Stimulated activated CD4-positive, alpha-beta T cell treated with anti-CD3 and anti-CD28 coated beads, Interleukin-2, amount 100 ng/mL, for 24 hours (primary cell): ENCODE measurements around the gene SP140.
"Not testable (repeated sequence)": the region's sequence is repeated elsewhere in the genome, so short reads cannot be mapped to it uniquely, and the experiment has no call there.

ENCODE experiments used
- DNase-seq, 2 donors: peaks; one replicate each; pipeline ENCODE4 v3.0.0-alpha.2; 2020

SP140 gene

DNA sequence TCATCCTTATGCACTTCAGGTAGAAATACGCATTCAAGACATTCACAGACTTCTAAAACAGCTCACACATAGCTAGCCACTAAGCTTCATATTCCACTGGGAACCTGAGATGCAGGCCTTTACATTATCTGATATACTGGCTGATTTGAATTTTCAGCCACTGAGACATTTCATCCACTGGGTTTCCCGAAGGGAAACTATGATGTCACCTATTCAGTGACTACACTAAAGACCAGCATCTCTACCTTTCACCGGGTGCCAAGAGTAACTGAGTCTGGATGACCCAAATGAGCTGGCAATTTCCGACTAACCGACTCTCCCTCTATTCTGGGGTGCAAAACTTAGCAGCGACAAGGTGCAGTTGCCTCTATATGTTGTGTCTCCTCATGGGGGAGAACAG lies 69.7 kb downstream of the SP140 start:
- no peak for DNase-seq

DNA sequence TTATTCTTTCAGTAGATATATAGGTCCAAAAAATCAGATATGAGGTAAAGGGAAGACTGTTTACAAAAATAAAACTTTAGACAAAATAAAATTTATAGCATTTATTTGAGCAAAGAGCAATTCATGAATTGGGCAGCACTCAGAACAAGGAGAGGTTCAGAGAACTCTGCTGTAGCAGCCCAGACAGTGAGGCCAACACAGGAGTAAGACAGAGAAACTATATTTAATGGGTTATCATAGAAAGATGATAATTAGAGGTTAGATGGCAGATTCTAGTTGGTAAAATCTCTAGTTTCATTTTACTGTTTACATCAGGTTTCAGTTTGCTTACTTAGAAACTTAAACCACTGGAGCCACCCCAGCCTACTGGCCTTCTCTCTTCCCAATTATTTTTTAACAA lies 71.4 kb downstream of the SP140 start:
- DNase-seq, result no peak

DNA sequence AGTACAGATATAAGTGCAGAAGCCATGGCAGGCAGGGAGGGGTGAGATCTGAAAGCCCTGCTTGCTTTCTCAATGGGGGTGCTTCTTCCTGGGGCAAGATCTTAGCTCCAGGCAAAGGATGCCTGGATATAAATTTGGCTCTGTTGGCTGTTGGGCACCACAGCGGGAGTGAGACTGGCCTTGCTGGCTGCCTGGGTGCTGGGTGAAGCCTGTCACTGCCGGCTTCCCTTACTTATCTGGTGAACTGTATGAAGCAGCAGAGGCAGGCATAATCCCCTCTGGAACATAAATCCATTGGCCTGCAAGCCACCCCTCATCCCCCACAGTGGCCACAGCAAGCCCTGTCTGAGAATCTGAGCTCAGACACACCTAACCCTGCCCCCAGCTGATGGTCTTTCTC lies 74.1 kb downstream of the SP140 start:
- no peak for DNase-seq

DNA sequence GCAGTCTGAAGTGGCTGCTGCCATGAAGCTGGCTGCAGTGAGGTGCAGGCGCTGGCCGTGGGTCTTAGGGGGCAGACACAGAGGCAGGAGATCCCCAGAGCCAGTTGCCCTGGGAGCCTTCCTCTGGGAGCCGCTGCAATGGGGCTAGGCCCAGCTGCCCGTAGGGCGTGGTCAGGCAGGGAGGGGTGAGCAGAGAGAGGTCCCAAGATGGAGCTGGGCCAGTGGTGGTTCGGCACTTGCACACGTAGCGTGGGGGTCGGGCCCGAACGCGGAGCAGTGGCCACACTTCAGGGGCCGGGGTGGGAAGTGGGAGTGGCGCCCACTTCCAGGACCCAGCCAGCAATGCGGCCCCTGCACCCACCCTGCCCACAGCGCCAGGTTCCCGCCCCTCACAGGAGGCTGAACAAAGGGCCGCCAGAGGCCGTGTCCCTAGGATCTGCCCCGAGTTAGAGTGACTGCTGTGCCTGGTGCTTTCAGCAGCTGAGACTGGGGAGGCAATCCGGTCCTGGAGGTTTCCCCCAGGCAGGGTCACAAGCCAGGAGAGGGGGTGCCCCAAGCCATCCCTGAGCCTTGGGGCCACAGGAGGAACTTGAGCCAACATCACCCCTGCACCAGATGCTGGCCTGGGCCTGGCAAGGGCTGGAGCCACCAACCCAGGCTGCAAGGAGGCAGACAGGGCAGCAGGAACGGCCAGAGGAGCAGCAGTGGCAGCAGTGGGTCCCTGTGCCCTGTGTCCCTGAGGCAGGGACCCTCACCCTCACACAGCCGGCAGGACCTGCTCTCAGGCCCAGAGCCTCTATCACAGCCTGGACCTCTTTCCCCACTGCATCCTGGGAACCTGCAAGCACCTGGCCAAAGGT lies 80.1 kb downstream of the SP140 start:
- DNase-seq, result no peak

DNA sequence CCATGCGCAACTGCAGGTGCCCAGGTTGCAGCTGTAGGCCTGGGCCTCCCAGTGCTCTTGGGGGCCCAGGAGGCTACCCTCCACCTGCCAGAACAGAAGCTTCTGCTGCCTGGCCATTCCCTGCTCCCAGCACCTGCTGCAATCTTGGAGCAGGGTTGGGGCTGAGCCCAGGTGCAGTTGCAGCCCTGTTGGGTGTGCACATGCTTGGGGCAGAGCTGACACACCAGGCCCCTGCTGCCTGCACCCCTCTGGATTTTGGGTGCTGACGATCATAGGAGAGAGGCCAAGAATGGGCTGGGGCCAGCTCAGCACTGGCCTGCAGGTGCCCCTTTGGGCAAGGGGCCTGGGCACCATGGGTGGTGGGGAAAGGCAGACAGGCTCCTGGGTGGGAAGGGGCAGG lies 80.9 kb downstream of the SP140 start:
- DNase-seq, result no peak

DNA sequence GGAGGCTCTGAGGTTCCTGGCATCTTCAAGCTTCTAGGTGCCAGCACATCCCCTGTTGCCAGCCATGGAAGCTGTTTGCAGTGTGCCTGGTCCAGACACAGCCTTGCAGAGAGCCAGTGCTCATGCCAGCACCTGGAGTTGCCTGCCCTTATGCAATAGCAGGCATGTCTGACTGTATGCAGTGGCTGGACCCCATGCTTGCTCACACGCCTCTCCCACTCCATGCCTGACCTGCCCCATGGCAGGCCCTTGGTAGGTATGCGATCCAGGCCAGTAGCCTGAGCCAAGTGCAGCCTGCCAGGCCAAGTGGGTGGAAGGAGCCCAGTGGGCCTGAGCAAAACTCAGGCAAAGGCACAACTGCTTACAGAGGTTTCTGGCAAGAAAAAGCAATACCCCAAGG lies 81.9 kb downstream of the SP140 start:
- no peak for DNase-seq

DNA sequence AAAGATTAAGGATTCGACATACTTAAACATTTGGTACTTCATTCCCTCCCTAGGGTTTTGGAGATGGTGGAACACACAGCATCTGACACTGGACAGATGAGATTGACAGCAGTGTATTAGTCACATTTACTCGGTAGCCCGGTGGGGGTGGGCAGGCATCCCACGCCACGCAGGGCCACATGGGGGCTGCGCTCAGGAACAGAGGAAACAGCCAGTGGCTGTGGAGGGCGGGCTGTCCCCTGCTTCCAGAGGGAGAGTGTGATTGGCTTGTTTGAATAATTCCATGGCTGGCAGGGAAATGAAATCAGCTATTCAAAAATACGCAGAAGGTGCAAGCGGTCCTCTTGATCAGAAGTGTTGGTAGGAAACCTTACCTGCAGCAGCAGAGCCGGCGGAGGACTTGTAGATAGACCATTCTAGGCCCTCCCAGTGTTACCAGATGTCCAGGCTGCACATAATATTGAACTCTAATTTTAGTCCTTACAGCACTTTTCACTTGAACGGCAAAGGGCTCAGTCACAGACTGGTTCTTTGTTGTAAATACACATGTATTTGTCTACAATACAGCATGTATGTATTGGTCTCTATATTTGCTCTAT lies 83.0 kb downstream of the SP140 start:
- DNase-seq, result no peak

DNA sequence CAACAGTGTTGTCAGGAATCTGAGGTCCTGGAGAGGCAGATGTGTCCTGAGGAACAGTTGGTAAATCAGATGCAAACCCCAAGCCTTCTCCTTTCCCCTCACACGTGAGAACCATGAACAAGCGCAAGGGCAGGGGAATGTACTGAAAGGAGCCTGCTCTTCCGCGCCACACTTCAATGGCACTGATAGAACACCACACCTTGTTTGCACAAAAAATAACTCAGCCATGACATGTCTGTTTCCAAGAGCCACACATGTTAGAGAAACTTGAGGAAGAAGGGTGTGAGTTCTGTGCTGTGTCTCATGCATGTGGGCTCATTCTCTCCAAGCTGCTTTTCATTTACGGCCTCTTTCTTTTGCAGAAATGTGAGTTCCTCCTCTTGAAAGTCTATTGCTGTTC lies 85.3 kb downstream of the SP140 start:
- DNase-seq, result not testable (repeated sequence)

DNA sequence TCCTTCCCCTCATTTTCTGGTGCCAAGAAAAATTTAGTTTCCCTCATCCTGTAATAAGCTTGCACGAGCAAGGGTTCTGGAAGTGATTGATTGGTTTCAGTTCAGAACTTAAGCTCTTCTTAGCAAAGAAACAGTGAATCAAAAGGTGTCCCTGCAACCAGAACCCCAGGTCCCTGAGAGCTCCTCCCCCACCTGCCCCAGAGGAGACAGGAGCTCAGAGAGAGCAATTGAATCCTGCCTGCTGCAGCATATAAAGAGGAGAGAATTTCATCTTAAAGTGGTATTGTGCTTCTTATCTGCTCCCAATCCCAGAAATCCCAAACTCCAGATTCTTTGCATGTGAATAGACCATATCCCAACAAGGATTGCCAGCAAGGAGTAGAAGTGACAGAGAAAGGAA lies 86.1 kb downstream of the SP140 start:
- not testable (repeated sequence) for DNase-seq

DNA sequence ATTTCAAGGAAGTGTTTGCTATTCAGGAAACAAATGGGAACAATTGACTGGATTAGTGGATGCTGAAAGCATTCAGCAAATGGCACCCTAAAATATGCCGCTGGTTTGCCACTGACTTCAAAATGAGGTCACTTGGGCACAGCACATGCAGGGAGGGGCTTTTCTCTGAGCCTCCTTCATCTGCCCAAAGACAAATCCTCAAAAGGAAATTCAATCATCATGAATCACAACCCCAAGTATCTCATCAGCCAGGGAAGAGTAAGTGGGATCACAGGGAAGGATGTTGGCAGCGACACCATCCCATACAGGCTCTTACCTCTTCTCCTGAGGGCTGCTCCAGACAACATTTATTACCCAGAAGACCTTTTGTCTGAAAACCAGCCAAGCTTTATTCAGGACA lies 87.1 kb downstream of the SP140 start:
- DNase-seq, result no peak

DNA sequence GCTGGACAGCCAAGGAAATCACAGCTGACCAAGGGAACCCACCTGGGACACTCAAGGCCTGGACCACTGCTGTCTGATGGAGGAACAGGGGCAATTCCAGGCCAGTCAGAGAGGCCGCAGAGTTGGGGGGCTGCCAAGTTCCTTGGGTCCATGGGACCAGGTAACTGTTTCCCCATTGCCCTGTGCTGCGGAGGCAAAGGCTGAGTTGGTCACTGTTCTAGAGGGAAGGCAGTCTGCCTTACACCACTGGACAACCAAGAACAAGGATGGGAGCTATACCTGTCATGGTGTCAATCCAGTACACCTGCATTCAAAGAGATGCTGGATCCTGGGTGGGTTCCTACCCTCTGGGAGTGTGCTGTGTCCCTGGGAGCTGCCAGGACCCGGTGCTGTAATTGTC lies 91.8 kb downstream of the SP140 start:
- DNase-seq, result no peak

DNA sequence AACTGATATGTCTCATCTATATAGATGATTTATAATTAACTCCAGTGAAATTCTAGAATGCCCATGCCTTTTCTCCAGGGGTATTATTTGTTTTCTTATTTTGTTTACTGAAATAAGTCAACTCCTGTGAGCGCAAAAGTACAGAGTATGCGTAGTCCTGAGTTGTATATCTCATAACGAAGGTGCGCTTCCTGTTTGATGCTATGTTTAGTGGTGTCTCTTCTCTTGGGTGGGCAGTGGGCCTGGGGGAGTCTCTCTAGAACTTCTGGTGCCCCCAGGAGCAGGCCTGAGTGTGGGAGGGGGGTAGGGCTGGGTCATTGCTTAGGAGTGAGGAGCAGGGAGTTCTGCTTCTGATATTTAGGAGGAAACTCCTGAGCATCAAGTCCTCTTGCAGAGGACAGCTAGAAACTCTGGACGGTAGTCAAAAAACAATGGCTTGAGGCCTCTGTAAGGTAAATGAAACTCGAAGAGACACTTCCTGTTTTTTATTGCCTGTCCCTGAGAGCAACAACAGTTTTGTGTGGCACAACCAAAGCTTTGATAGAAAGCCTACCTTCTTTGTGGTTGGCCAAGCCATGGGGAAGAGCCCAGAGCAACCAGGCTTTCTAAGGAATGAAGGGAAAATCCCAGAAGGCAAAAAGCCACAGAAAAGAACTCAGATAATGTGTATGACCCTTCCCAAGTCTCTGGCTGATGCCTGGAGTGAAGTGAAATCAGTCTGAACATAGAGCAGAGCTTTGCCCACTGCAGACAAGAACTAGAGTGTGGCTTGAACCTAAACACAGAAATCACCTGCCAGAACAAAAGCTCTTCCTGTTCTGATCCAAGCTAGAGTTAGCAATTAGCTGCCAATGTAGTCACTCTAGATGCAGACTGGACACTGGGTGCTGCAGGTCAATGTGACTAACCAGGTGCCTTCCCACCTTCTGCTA lies 92.9 kb downstream of the SP140 start:
- no peak for DNase-seq

DNA sequence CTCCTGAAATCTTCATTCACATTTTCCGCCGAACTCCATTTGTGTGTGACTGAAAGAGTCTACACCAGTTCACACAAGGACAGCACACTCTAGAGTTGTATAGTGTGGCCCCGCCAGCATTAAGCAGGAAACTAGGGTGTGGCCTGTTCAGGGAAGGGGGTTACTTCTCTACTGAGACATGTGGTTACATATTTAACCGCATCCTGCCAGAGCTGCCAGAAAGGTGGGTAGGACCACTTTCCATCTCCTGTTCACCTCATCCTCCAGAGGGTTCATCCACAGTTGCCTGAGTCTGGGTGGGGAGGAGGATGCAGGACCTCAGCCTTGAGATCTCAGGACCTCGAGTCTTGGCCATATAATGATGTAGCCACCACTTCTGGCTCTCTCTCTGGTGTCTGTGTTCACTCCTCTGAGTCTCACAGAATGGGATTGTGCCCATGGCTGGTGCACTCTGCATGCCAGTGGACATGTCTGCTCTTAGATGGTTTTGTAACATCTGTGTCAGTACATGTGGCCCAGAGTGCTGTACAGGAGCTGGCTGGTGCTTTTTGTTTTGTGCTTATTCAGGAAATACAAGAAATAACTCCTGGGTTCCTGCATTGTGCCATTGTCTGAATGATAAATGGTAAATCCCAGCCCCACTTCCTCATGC lies 93.8 kb downstream of the SP140 start:
- peak; percentile 56 to 62 for DNase-seq

DNA sequence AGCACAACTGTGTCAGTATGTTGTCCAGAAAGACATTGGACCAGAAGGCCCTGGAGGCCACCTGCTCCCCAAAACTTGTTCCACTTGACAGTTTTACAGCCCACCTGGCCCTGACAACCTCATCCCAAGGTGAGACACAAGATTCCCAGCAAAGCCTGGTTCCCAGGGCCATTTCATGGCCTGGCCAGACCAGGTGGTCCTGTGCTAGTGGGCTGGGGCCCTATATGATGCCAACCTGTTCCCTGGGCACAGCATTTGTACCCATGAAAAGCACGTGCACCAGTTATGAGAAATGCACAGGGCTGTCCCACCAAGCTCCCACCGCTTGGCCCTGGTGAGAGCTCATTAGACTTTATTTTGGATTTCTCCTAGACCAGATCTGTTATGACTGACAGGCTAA lies 95.5 kb downstream of the SP140 start:
- DNase-seq, result no peak

DNA sequence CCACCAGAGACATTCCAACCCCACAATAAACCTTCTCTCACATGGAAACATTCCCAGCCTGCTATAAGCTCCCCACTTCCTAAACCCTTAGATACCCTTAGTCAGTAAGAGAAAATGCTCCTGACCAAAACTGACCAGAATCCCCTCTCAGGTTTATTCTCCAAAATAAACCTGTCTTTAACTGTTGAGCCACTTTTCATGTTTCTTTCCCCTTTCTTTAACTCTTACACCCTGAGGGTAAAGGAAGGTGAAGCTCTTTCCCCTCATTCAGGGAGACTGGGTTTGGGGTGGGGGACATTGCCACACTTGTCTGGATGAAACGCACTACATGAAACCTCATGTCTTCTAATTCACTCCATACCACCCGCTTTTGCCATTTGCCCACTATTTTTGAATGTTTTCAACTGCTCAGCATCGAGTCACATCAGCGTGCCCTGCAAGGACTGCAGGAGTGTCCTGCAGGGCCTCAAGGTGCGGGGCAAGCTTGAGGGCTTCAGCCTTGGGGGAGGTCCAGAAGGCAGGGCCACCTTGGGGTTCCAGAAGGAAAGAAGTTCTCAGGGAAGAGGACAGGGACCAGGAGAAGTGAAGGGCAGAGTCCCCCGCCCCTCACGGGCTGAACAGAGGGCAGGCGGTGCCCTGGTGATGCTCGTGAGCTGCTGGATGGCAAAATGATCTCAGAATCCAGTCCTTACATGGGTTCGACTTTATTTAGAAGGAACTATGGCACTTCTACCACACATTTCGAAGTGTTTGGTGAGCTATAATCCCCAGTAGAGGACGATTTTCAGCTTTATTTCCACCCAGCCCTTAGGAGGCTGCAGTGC lies 97.2 kb downstream of the SP140 start:
- no peak for DNase-seq

DNA sequence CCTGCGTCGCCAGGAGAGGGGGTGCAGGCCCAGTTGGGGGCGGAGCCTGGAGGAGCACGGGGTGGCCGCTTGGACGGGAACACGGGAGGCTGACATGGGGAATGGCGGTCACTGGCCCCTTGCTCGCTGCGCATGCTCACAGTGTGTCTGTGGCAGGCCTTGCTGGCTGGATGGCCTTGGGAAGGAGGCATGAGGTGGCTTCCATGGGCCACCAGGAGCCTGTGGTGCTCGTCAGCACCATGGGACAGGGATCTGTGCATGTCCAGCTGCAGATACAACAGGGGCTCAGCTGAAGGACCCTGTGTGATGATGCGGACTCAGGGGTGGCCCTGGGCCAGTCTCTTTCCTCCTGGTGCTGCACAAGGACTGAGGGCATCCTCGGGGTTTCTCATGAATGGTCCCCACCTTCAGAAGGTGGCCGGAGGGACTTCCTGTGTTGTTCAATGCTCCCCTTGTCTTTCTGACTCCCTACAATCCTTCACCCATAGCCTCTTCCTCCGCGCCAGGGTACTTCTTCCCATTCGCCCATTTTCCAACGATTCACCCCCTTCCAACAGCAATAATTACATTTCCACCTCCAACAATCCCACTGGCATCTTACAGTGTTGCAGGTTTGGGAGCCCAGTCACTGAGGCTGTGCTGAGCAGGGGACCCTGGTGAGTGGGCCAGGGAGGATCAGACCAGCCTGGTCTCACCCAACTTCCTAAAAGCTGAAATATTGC lies 98.0 kb downstream of the SP140 start:
- DNase-seq, result peak in 1 of 2 donors; percentile 35

DNA sequence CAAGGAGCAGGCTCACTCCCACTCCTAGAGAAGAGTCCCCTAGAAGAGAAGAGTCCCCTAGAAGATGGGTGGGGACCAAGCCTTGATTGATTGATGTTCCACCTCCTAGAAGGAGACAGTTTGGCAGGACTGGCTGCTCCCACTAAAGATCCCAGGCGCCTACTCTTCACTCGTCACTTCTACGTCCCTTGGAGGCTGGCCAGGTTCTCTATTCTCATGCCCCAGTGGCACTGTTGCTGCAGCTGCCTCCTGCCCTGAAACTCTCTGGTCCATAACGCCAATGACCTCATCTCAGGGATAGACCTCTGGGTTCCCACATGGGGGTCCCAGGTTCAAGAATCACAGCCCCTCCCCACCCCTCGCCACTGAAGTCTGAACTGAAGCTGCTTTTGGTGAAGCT lies 99.0 kb downstream of the SP140 start:
- no peak for DNase-seq

DNA sequence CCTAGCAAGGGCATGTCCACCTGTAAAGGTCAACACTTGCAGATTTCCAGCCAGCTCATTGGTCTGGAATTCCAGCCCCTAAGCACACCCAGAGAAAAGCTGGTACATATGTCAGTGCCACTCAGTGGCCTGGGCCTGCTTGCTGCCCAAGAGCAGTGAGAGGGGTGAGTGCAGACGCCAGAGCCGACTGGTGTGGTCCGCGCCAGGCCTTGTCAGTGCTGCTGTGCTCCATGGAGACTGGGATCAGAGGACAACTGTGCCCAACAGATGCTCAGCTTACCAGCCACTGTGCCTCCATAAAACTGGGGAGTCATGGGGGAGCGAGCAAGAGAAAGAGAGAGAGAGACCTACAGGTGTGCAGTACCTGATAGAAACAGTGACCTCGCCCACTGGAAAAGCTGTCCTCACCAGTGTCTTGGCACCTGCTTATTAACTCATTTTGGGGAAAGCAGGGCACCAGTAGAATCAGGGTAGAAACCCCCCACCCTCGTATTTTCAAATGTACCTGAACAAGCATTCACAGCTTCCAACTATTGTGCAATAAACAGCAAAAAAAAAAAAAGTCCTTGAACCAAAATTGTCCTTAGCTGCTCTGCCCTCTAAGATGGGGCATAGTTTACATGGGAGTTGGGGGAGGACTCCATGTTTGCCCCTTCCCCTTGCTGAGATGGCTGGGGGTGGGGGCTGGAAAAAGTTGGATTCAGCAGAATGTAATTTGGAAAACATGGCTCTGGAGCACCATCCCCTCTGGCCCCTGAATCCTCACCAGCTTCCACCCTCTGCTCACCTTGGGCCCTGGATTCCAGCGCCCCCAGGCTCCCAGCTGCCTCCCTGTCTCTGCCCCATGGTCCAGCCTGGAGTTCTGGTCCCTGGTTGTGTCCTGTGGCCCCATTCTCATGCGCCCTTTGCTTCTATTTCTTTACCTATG lies 100.0 kb downstream of the SP140 start:
- no peak for DNase-seq

DNA sequence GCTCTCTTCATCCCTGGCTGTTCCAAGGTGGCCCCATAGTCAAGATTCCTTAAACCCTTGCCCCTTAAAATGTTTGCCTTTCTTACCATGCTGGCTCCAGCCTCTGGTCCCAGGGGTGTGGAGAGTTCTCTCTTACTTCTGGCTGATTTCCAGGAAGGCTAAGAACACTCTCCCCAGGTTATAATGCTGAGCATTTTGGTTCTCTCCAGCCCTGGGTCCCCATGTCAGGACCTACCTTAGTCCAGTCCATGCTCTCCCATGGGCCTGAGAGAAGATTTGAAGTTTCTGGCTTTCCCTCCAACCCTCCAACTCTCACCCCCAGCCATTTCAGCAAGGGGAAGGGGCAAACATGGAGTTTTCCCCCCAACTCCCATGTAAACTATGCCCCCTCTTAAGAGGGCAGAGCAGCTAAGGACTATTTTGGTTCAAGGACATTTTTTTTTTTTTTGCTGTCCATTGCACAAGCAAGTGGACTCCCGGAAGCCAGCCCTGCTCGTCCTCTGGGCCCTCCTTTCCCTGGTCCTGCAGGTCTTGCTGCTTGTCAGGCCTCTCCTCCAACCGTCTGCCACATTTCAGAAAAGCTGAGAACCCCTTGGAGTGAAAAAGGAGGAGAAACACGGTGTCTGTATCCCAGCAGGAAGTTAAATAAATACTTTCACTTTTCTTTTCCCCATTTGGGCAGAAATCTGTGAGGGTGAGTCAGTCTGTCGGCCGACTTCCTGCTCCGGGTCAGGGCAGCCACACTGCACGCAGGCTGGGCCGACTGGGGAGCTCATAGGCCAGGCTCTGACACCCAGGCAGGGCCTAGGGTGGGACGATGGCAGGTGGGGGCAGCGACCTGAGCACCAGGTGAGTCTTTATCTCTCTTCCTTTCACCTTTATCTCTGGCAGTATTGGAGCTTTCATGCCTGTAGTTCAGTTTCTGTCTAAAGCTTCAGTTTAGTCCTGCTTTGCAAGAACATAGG lies 101.2 kb downstream of the SP140 start, which contains the start of gene SP140L:
TSS of gene SP140L (plus strand) at position 741 of the 965 bp plus-strand sequence. CDS start at position 818, 77 bp downstream.
- peak; percentile 79 to 80 for DNase-seq
